Kidney (tissue), 14 donors: ENCODE data around the gene KLK10. TPM values are rescaled to one million over a fixed set of nuclear protein-coding genes. Genes with fewer than 3 reads are reported as not detected.

ENCODE experiments used
- DNase-seq, 5 donors: peaks; one replicate each; pipeline ENCODE4 v3.0.0-alpha.2; 2013 to 2020
- FAIRE-seq: peaks from 2 replicates; lab custom pipeline; 2012; peaks lifted over from hg19 to GRCh38; lab: Jason Lieb, UNC
- H3K27ac ChIP-seq, 2 donors: one replicate each; pipeline ENCODE4 v1.7.0; 2013; ENCODE audit warnings: low read depth in 2 of 2, low read length in 2 of 2, inconsistent platforms in 1 of 2
- H3K27me3 ChIP-seq: one replicate; pipeline ENCODE4 v1.7.1; 2013; ENCODE audit warnings: low read length, inconsistent platforms; ENCODE audit not compliant: control insufficient read depth, insufficient read depth
- H3K36me3 ChIP-seq, 3 donors: one replicate each; pipeline versions ENCODE4 v1.7.0 to v1.7.1; 2013; ENCODE audit warnings: low read length in 3 of 3, control low read depth in 1 of 3, inconsistent platforms in 1 of 3; ENCODE audit not compliant: insufficient read depth in 3 of 3, control insufficient read depth in 2 of 3
- H3K4me1 ChIP-seq, 3 donors: one replicate each; pipeline versions ENCODE4 v1.7.0 to v1.7.1; 2013; ENCODE audit warnings: low read length in 3 of 3, inconsistent platforms in 1 of 3, low read depth in 1 of 3; ENCODE audit not compliant: control insufficient read depth in 2 of 3, insufficient read depth in 2 of 3
- H3K4me3 ChIP-seq, 3 donors: one replicate each; pipeline versions ENCODE4 v1.7.0 to v1.8.1; 2013; ENCODE audit warnings: low read length in 3 of 3, control low read depth in 1 of 3, inconsistent platforms in 1 of 3
- H3K9ac ChIP-seq, 3 donors: one replicate each; pipeline versions ENCODE4 v1.7.0 to v1.7.1; 2013; ENCODE audit warnings: low read length in 3 of 3, control low read depth in 1 of 3, inconsistent platforms in 1 of 3
- H3K9me3 ChIP-seq, 3 donors: one replicate each; pipeline versions ENCODE4 v1.7.0 to v1.7.1; 2013; ENCODE audit warnings: low read length in 3 of 3, control low read depth in 1 of 3, inconsistent platforms in 1 of 3; ENCODE audit not compliant: control insufficient read depth in 2 of 3, insufficient read depth in 1 of 3
- intact Hi-C: fragments of 100-400 bp; cut with DNase I; formaldehyde crosslinking; loops from one replicate; pipeline ENCODE4 v1.11.1; 2022
- polyA plus RNA-seq: library from polyadenylated mRNA; stranded (reverse); fragments of 350-450 nt; fragmentation: Illumina TruSeq; extraction: RNeasy Lipid Tissue Mini Kit (QIAGEN cat#74804); gene quantifications from one replicate; pipeline ENCODE4 v1.2.3, GENCODE V29; 2014; ENCODE audit warnings: low read depth, low replicate concordance; ENCODE audit not compliant: insufficient read depth
- total RNA-seq: library from RNA; stranded (reverse); fragmentation: NEBNext Ultra II Directional; extraction: Animal tissue kit (Norgen Biotek cat#: 25700); gene quantifications from one replicate; pipeline ENCODE4 v1.2.1, GENCODE V29; 2021
- TF ChIP-seq, protein P1 (sequence below): IDR thresholded peaks from 3 replicates; pipeline ENCODE4 v1.5.1; 2012; ENCODE audit warnings: mild to moderate bottlenecking, moderate library complexity, borderline replicate concordance; ENCODE audit not compliant: insufficient read depth; ENCODE audit errors: extremely low read depth
- donor health status: control.
- donor health status: control.
- donor health status: control.
- donor health status: control.
- donor health status: control.
- donor health status: DM: yes; HTN: yes; CAD: no.
- donor health status: Normal renal cell carcinoma (clear cell type).

The KLK10 gene
- total and polyA plus RNA-seq, 2 donors from 2014 or later = 0.63 TPM; not detected in 1

DNA sequence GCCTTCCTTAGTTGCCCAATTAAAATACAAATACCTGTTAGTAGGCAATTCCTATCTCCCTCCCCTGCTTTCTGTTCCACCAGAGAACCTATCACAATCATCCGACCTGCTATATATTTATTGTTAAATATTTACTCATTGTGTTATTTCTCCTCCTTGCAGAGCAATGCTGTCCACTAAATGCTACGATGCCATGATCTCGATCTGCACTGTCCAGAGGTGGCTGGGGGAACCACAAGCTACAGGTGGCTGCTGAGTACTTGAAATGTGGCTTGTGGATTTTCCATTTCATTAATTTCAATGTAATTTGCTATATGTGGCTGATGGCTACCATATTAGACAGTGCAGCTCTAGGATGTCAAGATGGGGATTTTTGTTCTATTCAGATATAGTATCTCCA lies 55.2 kb downstream of the KLK10 start:
- no peaks in the 10 kb centered on the region for H3K36me3 ChIP-seq
- intact Hi-C loops = no loop called here
- H3K27ac ChIP-seq = no peak overlapping the region
- TF ChIP-seq, protein P1, sequence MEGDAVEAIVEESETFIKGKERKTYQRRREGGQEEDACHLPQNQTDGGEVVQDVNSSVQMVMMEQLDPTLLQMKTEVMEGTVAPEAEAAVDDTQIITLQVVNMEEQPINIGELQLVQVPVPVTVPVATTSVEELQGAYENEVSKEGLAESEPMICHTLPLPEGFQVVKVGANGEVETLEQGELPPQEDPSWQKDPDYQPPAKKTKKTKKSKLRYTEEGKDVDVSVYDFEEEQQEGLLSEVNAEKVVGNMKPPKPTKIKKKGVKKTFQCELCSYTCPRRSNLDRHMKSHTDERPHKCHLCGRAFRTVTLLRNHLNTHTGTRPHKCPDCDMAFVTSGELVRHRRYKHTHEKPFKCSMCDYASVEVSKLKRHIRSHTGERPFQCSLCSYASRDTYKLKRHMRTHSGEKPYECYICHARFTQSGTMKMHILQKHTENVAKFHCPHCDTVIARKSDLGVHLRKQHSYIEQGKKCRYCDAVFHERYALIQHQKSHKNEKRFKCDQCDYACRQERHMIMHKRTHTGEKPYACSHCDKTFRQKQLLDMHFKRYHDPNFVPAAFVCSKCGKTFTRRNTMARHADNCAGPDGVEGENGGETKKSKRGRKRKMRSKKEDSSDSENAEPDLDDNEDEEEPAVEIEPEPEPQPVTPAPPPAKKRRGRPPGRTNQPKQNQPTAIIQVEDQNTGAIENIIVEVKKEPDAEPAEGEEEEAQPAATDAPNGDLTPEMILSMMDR = no peak
- H3K4me1 ChIP-seq = no peaks in the 10 kb centered on the region
- H3K9me3 ChIP-seq = no peaks in the 10 kb centered on the region
- no peaks in the 10 kb centered on the region for H3K27me3 ChIP-seq
- H3K4me3 ChIP-seq = no peak overlapping the region
- no peak overlapping the region for H3K9ac ChIP-seq
- DNase-seq (no peak), FAIRE-seq (no peak)

DNA sequence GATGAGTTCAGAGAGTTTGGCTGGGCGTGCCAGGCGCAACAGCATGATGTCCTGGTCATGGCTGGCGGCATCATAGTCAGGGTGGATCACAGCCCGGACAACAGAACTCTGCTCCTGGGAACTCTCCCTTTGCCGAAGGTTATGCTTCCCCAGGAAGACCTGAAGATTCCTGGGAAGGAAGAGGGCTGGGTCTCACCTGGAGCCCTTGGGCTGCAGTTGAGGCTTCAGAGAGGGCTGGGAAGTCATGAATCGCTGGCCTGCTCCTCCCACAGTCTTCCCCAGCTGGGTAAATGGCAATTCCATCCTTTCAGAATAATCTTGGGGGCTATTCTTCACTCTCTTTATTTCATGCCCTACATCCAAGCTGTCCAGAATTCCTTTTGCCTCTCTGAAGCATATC lies 56.1 kb downstream of the KLK10 start:
- FAIRE-seq = no peak
- intact Hi-C loops = no loop called here
- no peak overlapping the region for H3K27ac ChIP-seq
- H3K4me3 ChIP-seq = no peak overlapping the region
- H3K36me3 ChIP-seq = no peaks in the 10 kb centered on the region
- H3K9ac ChIP-seq = no peak overlapping the region
- no peaks in the 10 kb centered on the region for H3K4me1 ChIP-seq
- H3K27me3 ChIP-seq = no peaks in the 10 kb centered on the region
- no peak for DNase-seq
- H3K9me3 ChIP-seq = no peaks in the 10 kb centered on the region
- TF ChIP-seq, protein P1 = no peak

Other genes starting within 250 kb of the KLK10 start
- not detected for gene GPR32, start 249.2 kb downstream of the KLK10 start, total RNA-seq
- gene GPR32, start 249.2 kb downstream of the KLK10 start, polyA plus RNA-seq = not detected
- gene ACP4, start 229.3 kb downstream of the KLK10 start, total RNA-seq = not detected
- gene ACP4, start 229.3 kb downstream of the KLK10 start, polyA plus RNA-seq = not detected
- 0.41 TPM for gene KLK1, start 195.9 kb downstream of the KLK10 start, total RNA-seq
- gene KLK1, start 195.9 kb downstream of the KLK10 start, polyA plus RNA-seq = 827 TPM
- gene KLK15, start 186.1 kb downstream of the KLK10 start, total RNA-seq = not detected
- gene KLK15, start 186.1 kb downstream of the KLK10 start, polyA plus RNA-seq = 2.7 TPM
- not detected for gene KLK3, start 164.8 kb downstream of the KLK10 start, total RNA-seq
- 1.6 TPM for gene KLK3, start 164.8 kb downstream of the KLK10 start, polyA plus RNA-seq
- not detected for gene KLK2, start 146.3 kb downstream of the KLK10 start, total RNA-seq
- gene KLK2, start 146.3 kb downstream of the KLK10 start, polyA plus RNA-seq = not detected
- not detected for gene KLK4, start 108.3 kb downstream of the KLK10 start, total RNA-seq
- gene KLK4, start 108.3 kb downstream of the KLK10 start, polyA plus RNA-seq = 1.2 TPM
- gene KLK5, start 66.7 kb downstream of the KLK10 start, total RNA-seq = 0.88 TPM
- gene KLK5, start 66.7 kb downstream of the KLK10 start, polyA plus RNA-seq = 1.1 TPM
- gene KLK6, start 50.1 kb downstream of the KLK10 start, total RNA-seq = 15.0 TPM
- gene KLK6, start 50.1 kb downstream of the KLK10 start, polyA plus RNA-seq = 30.3 TPM
- 1.0 TPM for gene KLK7, start 35.8 kb downstream of the KLK10 start, total RNA-seq
- 22.5 TPM for gene KLK7, start 35.8 kb downstream of the KLK10 start, polyA plus RNA-seq
- gene KLK8, start 18.1 kb downstream of the KLK10 start, total RNA-seq = 4.2 TPM
- gene KLK8, start 18.1 kb downstream of the KLK10 start, polyA plus RNA-seq = 1.3 TPM
- 0.47 TPM for gene KLK11, start 6.9 kb upstream of the KLK10 start, total RNA-seq
- not detected for gene KLK11, start 6.9 kb upstream of the KLK10 start, polyA plus RNA-seq
- gene KLK12, start 15.3 kb upstream of the KLK10 start, total RNA-seq = not detected
- not detected for gene KLK12, start 15.3 kb upstream of the KLK10 start, polyA plus RNA-seq
- not detected for gene KLK13, start 45.4 kb upstream of the KLK10 start, total RNA-seq
- not detected for gene KLK13, start 45.4 kb upstream of the KLK10 start, polyA plus RNA-seq
- gene KLK14, start 63.2 kb upstream of the KLK10 start, total RNA-seq = 0.22 TPM
- not detected for gene KLK14, start 63.2 kb upstream of the KLK10 start, polyA plus RNA-seq
- gene CTU1, start 88.7 kb upstream of the KLK10 start, total RNA-seq = 8.4 TPM
- gene CTU1, start 88.7 kb upstream of the KLK10 start, polyA plus RNA-seq = 5.2 TPM
- gene SIGLEC9, start 105.2 kb upstream of the KLK10 start, total RNA-seq = 8.1 TPM
- gene SIGLEC9, start 105.2 kb upstream of the KLK10 start, polyA plus RNA-seq = 1.6 TPM
- 4.0 TPM for gene SIGLEC7, start 122.6 kb upstream of the KLK10 start, total RNA-seq
- 1.2 TPM for gene SIGLEC7, start 122.6 kb upstream of the KLK10 start, polyA plus RNA-seq
- gene CD33, start 205.4 kb upstream of the KLK10 start, total RNA-seq = 14.0 TPM
- gene CD33, start 205.4 kb upstream of the KLK10 start, polyA plus RNA-seq = 2.6 TPM
- not detected for gene SIGLECL1, start 231.4 kb upstream of the KLK10 start, total RNA-seq
- not detected for gene SIGLECL1, start 231.4 kb upstream of the KLK10 start, polyA plus RNA-seq